ENCODE measurements around the gene SH2D4B.
A peak's percentile ranks its signal among the peaks of the same experiment; 100 is the strongest.

SH2D4B gene

DNA sequence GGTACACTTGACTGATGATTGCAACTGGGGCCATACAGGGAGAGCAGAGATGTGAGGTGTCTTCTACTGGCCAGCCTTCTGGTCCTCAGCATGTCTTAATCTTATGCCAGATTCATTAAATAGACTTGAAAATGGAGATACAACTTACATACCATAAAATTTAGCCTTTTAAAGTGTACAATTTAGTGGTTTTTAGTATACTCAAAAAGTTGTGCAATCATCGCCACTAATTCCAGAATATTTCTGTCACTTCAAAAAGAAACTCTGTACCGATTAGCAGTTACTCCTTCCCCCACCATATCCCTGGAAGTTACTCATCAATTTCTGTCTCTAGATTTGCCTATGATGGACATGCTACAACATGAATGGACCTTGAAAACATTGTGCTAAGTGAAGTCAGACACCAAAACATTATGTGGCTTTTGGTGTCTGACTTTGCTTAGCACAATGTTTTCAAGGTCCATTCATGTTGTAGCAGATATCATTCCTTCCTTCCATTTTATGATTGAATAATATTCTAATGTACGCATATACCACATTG, 53.0 kb downstream of the SH2D4B start:
- no peak for DNase-seq (ENCODE audit: low spot score)

DNA sequence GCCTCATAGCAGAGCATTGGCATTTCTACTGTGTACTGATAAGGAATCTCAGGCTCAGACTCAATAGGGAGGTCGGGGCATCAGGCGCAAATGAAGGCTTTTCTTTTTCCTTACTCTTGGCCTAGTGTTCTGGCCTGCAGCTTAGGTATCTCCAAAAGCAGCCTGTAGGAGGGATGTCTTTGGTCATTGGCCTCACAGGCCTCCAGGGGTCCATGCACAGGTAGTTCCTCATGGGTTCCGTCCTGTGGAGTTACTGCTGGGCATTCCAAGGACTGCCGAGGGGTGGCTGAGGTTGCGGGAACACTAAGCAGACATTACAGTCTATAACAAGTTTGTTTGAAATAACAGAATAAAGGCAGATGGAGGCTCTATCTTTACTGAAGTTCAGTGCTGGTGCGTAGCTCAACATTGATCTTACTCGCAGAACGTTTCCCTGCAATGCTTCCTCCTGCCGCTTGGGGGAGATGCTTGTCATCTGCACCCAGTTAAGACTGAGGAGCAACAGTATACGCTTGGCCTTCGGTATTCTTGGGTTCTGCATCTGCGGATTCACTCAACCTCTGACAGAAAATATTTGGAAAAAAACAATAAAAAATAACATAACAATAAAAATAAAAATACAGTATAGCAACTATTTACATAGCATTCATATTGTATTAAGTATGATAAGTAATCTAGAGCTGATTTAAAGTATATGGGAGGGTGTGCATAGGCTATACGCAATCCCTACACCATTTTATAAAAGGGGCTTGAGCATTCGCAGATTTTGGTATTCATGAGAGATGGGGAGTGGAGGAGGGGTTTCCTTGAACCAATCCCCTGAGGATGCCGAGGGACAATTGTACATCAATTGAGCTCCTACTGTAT, 58.9 kb downstream of the SH2D4B start:
- peak; percentile 81 for DNase-seq (ENCODE audit: low spot score)

DNA sequence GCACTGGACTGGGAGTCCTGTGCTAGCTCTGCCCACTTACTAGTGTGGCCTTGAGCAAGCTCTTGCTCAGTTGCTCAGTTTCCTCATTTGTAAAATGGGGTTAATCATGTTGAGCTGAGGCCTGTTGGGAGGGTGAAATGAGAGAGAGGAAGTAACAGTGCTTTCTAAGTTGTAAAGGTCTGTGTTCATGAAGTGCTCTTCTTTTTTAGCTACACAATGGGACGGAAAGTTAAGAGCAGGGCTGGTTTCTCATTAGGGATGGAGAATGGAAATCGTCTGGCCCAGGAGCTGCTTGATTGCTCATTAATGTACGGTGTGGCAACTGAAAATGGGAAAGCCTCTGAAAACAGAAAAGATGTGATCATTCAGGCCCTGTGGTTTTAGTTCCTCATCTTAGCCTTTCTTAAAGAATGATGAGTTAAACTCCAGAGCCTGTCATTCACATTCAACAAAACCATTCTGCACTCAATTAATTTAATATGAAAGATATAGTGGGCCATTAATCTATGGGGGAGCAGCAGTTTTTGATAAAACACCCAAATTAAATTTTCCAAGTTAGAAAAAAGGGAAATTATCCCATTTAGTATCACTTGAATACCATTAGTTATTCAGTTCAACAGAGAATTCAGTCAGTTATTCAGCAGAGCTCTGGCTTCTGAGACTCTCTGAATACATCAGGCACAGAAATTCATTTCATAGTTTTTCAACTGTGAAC, 60.5 kb downstream of the SH2D4B start:
- no peak for DNase-seq (ENCODE audit: low spot score)

DNA sequence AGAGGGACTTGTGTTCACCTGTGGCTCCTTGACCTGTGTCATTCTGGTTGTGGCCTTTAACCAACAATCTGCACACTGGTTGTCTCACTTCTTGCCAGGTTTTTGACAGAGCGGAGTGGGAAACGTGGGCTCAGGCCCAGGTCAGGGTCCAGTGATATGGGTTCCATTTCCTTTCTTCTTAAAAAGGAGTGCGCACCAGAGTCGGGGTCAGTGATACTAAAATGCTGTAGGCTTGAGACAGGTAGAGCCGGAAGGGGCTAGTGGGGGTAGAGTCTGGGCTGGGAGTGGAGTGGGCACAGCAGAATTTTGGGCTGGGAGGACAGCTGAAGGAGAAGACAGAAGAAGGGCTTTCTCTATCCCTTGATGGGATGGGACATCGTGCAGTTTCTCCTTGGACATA, 61.2 kb downstream of the SH2D4B start:
- no peak for DNase-seq (ENCODE audit: low spot score)

DNA sequence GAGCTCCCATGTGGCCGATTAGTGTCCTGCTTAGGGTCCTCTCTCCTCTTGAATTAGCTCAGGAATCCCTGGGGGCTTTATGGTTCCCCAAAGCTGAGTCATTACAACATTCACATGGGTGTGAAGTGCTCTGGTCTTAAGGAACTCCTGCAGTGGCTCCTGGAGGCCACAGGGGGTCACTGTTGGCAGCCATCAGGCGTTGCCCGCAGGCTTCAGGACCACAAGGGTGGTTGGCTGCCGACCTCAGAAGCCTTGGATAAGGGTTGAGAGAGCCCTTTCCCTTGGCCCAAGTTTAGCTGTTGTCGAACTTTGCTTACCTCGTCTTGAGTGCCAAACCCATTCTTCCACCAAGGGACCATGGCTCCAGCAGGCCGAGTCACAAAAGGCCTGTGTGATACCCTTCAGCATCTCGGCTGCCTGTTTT, 61.7 kb downstream of the SH2D4B start:
- peak; percentile 84 for DNase-seq (ENCODE audit: low spot score)

DNA sequence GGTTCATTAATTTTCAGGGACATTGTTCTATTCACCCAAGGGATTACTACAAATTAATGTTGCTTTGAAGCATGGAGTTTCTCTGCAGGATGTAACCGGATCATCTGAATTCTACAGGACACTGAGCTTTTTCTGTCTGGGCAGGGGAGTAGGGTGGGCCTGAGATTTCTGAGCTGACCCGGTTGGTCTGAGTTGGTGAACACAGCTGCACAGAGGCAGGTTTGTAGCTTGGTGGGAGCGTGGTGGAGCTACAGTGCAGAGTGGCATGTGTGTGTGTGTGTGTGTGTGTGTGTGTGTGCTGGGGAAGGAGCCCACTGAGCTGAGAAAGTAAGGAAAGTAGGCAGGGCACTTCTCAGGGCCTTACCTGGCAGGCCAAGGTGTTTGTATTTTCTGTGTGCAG, 62.6 kb downstream of the SH2D4B start:
- no peak for DNase-seq (ENCODE audit: low spot score)

DNA sequence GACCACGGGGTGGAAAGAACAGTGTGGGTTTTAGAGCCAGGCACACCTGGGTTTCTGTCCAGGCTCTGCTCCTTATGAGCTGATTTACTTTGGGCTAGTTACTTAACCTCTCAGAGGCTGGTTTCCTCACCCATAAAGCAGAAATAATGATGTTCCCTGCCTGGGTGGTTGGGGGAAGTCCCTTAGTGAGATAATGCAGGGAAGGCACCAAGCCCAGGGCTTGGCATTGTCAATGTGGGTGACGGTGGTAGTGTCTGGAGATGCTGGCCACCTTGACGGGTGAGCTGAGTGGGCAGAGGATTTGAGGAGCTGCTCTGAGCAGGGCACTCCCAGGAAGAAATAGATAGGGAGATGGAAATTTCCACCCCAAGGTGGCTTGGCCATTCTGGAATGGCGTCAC, 65.2 kb downstream of the SH2D4B start:
- no peak for DNase-seq (ENCODE audit: low spot score)

DNA sequence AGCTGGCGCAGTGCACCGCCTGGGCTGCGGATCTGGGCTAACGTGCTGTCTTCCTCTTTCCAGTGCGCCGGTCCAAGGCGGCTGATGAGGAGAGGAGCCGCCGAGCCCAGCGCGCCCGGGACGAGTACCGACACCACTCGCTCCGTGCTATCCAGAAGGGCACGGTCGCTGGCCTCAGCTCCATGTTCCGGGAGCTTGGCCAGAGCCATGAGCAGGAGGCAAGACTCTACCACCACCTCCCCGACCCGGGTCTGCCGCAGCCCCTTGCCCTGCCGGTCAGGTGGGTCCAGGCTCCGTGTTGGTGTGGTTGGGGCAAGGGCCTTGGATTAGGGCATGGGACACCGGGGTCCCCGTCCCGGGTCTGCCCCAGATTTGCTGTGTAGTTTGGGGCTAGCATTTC, 65.8 kb downstream of the SH2D4B start:
- DNase-seq (ENCODE audit: low spot score) = no peak

DNA sequence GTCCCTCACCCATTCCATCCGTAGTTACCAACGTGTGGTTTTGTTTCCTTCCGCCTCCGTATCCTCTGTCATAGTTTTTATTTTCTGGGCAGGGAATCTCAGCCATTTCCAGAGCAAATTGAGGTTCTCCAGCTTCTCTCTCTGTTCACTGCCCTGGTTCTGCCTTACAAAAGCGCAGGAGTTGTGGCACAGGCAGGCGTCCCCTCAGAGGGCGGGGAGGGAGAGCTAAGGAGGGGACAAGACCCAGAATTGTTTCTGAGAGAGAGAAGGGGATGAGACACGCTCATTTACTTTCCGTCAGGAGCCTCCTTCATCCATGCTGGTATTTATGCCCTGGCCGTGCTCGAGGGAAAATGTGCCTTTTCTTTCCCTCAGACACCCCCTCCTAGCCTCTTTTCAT, 71.0 kb downstream of the SH2D4B start:
- DNase-seq (ENCODE audit: low spot score) = no peak

DNA sequence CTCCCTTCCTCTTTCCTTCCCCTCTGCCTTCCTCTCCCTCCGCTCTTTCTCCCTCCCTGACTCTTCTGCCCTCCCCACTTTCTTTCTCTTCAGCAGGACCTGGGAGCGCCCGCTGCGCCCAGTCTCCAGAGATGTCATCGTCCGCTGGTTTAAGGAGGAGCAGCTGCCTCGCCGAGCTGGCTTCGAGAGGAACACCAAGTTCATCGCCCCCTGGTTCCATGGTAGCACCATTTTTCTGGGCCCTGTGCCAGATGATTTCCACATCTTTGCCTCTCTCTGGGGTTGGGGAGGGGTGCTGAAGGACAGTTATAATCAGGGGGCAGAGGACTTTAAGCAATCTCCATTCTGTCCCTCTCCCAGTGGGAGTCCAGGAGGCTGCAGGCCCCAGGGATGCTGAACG, 71.6 kb downstream of the SH2D4B start:
- no peak for DNase-seq (ENCODE audit: low spot score)

DNA sequence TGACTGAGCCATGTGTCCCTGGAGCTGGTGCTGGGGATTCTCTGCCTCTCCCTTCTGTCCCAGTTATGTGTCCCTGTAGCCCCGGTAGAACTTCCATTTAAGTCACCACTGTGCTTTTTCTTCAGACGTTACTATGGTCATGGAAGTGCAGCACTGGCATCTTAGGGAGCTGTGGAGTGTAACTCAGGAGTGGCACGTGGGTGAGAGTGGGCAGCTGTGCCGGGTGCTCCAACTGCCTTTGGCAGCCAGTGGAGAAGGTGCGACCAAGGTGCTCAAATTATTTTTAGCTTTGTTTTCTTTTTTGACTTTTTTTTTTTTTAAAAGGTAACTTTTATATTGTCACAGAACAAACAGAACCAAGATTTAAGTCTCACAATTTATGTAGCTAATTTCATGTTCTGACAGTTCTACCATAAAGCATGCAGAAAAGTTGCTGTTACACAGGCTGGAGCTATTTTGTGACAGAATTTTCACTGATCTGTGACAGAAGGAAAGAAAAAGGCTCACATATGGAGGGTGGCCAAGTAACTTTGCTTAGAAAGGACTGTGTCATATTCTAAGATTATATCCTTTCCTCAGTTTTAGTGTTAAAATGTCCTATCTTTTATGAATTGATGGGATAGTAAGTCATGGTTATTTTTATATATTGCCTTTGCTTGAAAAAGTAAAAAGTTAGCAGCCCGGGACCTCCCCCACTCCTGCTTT, 73.9 kb downstream of the SH2D4B start:
- no peak for DNase-seq (ENCODE audit: low spot score)

DNA sequence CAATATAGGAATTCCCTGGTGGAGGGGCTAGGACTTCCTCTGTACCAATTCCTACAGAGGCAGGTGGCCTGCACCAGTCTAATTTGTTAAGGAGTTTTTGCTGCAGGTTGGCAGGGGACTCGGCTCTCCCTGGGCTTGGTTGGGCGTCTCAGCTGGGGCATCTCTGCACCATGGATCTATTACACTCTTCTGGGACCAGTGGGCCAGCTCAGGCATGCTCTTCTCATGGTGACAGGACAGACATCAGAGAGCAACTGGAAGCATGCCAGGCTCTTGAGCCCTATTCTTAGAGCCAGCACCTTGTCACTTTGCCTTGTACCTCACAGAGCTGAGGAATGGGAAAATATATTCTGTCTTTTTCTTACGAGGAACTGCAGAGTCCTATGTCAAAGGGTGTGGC, 74.6 kb downstream of the SH2D4B start:
- no peak for DNase-seq (ENCODE audit: low spot score)

DNA sequence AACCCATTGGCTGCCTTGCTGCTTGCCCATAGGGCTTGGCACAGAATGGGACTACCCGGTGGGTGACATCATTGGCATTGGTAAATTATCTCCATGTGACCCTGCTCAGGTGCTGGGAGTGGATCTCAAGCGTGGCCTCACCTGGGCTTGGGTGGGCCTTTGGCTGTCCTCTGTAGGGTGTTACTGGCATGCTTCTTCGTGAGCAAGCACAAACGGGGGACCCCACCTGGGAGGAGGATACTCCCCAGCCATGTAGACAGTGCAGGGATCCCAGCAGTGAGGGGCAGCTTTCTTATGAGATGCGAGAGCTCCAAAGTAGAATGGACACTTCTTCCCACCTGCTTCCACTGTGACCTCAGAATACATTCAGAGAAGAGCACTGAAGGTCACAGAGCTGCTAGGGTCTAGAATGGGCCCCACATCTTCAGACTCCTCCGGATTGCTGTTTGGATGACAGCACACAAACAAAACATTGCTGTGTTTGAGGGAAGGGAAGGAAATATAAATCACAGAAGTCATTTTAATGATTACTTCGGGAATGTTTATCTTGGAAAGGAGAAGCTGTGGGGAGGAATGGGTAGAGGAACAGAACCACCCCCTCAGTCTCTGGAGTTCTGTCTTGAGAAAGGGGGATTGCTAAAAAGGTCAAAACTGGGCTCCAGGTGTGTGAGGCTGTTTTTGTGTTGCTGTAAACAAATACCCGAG, 75.9 kb downstream of the SH2D4B start:
- no peak for DNase-seq (ENCODE audit: low spot score)

DNA sequence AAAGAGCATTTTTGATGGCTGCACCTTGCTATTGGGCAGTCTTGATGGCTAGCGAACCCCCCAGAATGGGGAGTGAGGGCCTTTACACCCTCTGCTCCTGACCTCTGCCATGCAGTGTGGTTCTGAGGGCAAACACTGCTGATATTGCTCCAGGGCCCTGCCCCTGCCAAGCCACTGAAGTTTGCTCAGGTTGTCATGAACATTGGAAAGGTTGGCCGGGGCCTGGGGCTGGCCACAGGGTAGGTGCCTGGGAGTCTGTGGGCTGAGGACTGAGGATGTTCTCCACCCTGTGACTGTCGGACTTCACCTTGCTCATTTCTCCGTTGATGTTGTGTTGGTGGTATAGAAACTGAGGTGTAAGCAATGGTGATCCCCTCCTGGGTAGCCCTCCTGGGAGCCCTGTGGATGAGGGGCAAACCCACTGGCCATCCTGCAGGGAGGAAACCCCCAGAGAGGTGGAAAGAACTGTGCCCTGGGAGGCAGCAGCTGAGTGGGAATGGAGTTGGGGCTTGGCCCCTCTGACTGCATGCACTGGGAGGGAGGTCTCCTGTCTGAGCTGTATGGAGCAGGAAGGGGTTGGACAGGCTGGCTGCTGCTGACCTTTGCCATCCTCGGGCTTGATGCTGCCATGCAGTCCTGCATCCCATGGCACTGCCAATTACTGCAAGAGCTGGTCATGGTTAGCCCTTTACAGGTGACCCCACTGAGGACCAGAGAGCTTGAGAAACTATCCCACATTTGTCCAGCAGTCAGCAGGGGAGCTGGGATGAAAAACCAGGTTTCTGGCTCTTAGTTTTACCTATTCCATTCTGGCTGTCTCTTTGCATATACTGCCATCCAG, 77.1 kb downstream of the SH2D4B start:
- DNase-seq (ENCODE audit: low spot score) = no peak

DNA sequence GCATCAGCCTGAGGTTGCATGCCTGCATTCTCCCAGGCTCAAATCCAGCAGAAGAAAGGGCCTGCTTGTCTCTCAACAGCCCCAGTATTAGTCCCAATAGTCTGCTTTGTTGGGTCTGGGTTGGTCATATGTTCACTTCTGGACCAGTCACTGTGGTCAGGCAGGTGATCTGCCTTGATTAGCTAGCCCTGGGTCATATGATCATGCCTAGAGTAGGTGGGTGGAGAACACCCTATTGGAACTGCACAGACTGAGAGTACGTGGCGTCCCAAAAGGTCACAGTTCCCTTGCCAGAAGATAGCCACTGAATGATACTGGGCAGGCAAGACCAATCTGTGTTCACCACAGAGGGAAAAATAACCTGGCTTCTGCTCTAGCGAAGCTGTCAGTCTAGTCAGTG, 80.1 kb downstream of the SH2D4B start:
- no peak for DNase-seq (ENCODE audit: low spot score)

DNA sequence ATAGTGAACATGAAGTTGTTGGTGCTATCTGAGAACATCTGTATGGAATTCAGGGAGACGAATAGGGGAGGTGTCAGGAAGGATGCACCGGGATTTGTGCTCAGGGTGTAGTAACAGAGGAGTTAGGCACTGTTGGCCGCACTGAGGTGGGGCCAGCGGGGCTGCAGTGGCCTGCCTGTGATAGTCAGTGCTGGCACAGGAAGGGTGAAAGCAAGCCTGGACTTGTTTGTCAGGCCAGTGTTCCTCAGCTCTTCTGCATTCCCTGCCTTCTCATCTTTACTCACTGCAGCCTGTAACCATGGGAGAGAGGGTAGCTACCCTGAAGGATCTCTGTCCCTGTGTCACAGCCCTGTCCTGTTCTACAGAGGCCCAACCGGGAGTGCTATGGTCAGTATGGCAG, 81.3 kb downstream of the SH2D4B start:
- no peak for DNase-seq (ENCODE audit: low spot score)

DNA sequence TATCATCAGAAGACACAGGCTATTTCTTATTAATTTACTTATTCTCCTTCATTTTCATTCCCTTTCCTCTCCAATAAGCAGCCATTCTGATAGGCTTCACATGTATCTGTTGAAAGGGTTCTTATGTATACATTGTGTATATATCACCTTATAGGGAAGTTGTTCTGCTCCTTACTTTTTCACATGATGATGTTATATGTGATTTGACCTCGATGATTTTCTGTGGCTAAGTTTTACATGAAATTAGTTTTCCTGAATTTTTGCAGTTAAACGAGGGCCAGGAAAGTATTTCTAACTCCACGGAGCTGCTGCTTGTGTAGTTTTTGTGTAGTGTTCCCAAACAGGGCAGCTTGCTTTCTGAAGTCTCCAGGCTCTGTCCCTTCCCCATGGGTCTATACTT, 84.5 kb downstream of the SH2D4B start:
- no peak for DNase-seq (ENCODE audit: low spot score)

DNA sequence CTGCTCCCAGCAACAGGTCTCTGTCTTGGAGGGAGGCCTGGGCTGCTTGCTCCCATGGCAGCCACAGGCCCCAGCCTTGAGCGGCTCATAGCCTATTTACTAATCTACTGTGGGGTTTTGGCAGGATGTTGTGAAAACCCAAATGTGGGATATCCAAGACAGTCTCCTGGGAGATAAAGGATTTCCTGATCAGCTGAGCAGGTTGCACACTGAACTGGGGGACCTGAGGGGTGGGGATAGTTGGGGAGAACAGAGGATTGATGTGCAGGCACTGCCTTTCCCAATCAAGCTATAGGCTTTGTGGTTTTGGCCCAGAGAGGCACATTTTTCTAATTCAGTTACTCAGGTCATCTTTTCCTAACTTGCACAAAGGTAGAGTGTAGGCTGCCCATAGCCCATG, 92.6 kb downstream of the SH2D4B start:
- DNase-seq (ENCODE audit: low spot score) = no peak

DNA sequence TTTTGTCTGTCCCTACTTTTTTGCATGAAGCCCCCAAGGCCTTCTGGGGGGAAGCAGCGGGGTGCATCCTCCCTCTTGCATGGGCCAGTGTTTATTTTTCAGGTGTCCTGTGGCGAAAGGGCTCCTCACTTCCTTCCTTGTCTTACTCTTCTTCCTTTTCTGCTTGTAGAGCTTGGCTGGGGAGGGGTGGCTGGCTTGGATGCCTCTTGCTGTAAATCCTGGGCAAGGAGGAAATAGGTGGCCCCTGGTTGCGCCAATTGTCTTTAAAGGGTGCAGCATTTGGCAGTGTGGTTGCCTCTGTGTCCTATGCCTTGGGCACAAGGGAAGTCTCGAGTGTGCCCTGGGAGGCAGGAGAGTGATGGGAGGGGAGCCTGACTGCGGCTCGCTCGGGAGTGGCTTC, 95.0 kb downstream of the SH2D4B start:
- no peak for DNase-seq (ENCODE audit: low spot score)

DNA sequence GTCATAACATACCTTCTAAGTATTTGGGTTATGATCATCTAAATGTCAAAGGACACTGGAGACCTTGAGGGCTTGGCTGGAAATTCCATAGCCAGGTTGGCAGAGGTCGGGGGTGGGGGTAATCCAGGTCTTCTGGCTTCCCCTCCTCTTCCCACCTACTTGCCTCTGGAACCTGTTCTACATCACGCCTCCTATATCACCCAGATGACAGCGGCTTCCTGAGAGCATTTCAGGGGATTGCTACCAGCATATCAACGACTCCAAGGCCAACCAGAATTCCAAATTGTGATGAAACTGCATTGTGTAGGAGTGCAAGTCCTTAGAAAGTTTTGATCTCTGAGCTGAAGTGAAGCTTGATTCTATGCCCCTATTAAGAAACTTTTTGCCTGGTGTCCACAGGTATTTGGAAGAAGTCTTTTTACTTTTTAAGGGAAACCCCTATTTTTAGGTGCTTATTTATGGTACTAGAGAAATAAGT, 95.7 kb downstream of the SH2D4B start:
- DNase-seq (ENCODE audit: low spot score) = no peak

DNA sequence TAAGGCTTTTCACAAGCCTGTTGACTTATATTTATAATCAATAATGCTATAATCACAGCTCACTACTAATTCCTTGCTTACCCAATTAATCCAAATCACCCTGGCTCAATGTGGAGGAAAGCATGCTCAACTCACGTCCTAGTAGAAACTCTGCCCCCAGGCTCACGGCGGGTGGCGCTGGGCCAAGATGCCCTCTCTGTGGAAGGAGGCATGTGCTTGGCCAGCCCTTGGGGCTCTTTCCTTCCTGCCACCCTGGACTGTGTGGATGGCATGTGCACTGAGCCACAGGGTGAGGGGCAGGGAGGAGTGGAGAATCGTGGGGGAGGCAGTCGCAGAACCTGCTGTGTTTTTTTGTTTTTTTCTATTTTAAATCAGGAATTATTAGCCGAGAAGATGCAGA, 96.2 kb downstream of the SH2D4B start:
- no peak for DNase-seq (ENCODE audit: low spot score)

All from iPS-NIHi11 (cell line).